BE2C (cell line): ENCODE data around the gene ENO2.

Experiments
- DNase-seq: peaks from one replicate; pipeline ENCODE4 v3.0.0-alpha.2; 2020
- H3K27me3 ChIP-seq: fragments of 250-450 bp; sonication (Bioruptor Pico); 2 replicates; pipeline ENCODE4 v1.5.1; 2020; ENCODE audit warnings: mild to moderate bottlenecking
- H3K36me3 ChIP-seq: fragments of 250-450 bp; sonication (Bioruptor Pico); 2 replicates; pipeline ENCODE4 v1.5.1; 2020; ENCODE audit warnings: mild to moderate bottlenecking
- H3K4me1 ChIP-seq: fragments of 250-450 bp; sonication (Bioruptor Pico); 2 replicates; pipeline ENCODE4 v1.5.1; 2020
- H3K4me3 ChIP-seq: 2 replicates; pipeline ENCODE4 v1.5.1; 2011; ENCODE audit warnings: low read depth, low read length
- H3K9me3 ChIP-seq: fragments of 250-450 bp; sonication (Bioruptor Pico); 2 replicates; pipeline ENCODE4 v1.5.1; 2020
- TF ChIP-seq, protein P1 (sequence below): IDR thresholded peaks from 2 replicates; pipeline ENCODE4 v1.5.1; 2012; ENCODE audit warnings: mild to moderate bottlenecking, low read depth, low read length

The ENO2 gene

DNA sequence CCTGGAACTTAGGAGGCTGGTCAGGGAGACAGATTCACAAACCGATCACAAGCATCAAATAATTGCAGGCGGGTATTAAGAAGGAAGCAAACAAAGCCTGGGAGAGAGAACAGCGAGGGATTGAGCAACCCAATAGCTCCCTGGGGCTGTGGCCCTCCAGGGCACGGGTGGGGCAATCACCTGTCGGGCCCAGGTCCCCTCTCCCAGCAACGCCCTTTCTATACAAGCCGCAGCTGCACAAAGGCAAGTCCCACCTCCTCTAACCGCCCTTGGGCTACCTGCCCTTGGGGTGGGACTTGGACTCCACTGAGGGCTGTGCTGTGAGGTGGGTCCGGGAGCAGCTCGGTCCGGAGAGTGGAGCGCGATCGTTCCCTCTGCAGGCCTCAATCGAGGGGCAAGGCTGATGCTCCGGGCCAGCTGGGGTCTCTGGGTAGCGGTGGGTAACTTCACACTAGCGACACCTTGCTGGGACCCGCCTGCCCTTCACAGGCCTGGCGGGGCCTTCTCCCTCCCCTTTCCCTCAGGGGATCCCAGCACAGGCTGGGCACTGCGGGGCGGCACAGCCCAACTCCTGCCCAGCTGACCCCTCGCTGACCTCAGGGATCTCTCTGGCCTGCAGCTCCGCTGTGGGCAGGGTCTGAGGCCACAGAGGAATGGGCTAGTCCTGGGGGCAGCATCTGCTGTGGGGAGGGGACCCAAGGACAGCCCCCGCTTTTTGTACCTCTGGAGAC, 48.1 kb downstream of the ENO2 start:
- no peak for DNase-seq
- Histone ChIP-seq H3K9me3 (no peaks in the 10 kb centered on the region), H3K4me1 (peaks cover 35% of the 10 kb centered on the region), H3K27me3 (no peaks in the 10 kb centered on the region), H3K36me3 (peaks cover 31% of the 10 kb centered on the region), H3K4me3 (peak overlapping the region; percentile 55)
- TF ChIP-seq, protein P1, sequence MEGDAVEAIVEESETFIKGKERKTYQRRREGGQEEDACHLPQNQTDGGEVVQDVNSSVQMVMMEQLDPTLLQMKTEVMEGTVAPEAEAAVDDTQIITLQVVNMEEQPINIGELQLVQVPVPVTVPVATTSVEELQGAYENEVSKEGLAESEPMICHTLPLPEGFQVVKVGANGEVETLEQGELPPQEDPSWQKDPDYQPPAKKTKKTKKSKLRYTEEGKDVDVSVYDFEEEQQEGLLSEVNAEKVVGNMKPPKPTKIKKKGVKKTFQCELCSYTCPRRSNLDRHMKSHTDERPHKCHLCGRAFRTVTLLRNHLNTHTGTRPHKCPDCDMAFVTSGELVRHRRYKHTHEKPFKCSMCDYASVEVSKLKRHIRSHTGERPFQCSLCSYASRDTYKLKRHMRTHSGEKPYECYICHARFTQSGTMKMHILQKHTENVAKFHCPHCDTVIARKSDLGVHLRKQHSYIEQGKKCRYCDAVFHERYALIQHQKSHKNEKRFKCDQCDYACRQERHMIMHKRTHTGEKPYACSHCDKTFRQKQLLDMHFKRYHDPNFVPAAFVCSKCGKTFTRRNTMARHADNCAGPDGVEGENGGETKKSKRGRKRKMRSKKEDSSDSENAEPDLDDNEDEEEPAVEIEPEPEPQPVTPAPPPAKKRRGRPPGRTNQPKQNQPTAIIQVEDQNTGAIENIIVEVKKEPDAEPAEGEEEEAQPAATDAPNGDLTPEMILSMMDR, result no peak

GRCh38 chr12:6963016-6963731, 48.8 kb downstream of the ENO2 start:
- TF ChIP-seq, protein P1, result no peak
- no peak for DNase-seq
- peaks cover 35% of the 10 kb centered on the region for H3K4me1 ChIP-seq

DNA sequence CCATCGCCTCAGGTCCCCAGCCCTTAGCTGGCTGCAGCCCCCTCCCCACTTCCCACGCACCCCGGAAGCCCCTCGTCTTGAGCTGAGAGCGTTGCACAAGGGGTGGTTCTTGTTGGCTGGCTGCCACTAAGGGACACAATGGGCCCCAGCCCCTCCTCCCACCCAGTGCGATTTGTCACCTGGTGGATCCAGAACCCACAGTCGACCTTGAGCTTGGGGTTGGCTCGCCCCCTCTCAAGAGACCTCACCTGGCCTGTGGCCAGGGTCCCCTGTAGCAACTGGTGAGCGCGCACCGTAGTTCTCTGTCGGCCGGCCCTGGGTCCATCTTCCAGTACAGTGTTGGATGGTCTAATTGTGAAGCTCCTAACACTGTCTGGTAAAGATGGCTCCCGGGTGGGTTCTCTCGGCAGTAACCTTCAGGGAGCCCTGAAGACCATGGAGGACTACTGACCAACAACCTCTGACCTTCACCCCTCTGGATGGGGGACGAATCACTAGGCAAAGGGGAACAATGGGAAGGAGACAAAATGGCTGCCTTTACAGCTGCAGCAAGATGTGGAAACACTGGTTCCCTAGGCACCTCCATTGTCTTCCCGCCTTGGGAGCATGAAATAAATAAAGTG, 49.5 kb downstream of the ENO2 start:
- no peaks in the 10 kb centered on the region for H3K9me3 ChIP-seq
- no peak overlapping the region for H3K4me3 ChIP-seq
- no peaks in the 10 kb centered on the region for H3K27me3 ChIP-seq
- TF ChIP-seq, protein P1, result no peak
- peaks cover 35% of the 10 kb centered on the region for H3K4me1 ChIP-seq
- peaks cover 46% of the 10 kb centered on the region for H3K36me3 ChIP-seq
- DNase-seq, result no peak

More at GRCh38 chr12:6963016-6963731, 48.8 kb downstream of the ENO2 start:
- H3K4me3 ChIP-seq, result no peak overlapping the region
- H3K27me3 ChIP-seq, result no peaks in the 10 kb centered on the region
- H3K36me3 ChIP-seq, result peaks cover 38% of the 10 kb centered on the region
- no peaks in the 10 kb centered on the region for H3K9me3 ChIP-seq

GRCh38 chr12:6964605-6965025, 50.2 kb downstream of the ENO2 start:
- H3K36me3 ChIP-seq, result peaks cover 52% of the 10 kb centered on the region
- H3K9me3 ChIP-seq, result no peaks in the 10 kb centered on the region
- H3K27me3 ChIP-seq, result no peaks in the 10 kb centered on the region
- peaks cover 35% of the 10 kb centered on the region for H3K4me1 ChIP-seq
- TF ChIP-seq, protein P1, result no peak
- no peak overlapping the region for H3K4me3 ChIP-seq
- no peak for DNase-seq

- H3K27me3 ChIP-seq, result no peaks in the 10 kb centered on the region
- no peak overlapping the region for H3K4me3 ChIP-seq
- H3K4me1 ChIP-seq, result peaks cover 35% of the 10 kb centered on the region
- TF ChIP-seq, protein P1, result peak; percentile 94
- H3K9me3 ChIP-seq, result no peaks in the 10 kb centered on the region
- DNase-seq, result peak; percentile 91
- peaks cover 54% of the 10 kb centered on the region for H3K36me3 ChIP-seq
Observed at GRCh38 chr12:6965026-6965661, 50.8 kb downstream of the ENO2 start.
